CD4-positive, alpha-beta T cell (primary cell): ENCODE results near the gene CFAP100. TPM values are rescaled to one million over a fixed set of nuclear protein-coding genes. Genes with fewer than 3 reads are reported as not detected.

Experiments
- ATAC-seq: fragments of 200-7000 bp; cut with Tn5 transposase; one replicate; pipeline ENCODE4 v1.10.0; 2022; ENCODE audit warnings: mild to moderate bottlenecking; ENCODE audit not compliant: poor library complexity
- CTCF ChIA-PET: fragments of 350-600 bp; sonication (Branson Sonifier 250); formaldehyde crosslinking; loops from one replicate; lab custom pipeline; 2021; ENCODE audit warnings: antibody characterized with exemption, inconsistent platforms; lab: Charles Lee
- POLR2A ChIA-PET: fragments of 350-600 bp; sonication (Branson Sonifier 250); formaldehyde crosslinking; loops from one replicate; lab custom pipeline; 2021; ENCODE audit warnings: antibody characterized with exemption, inconsistent platforms; lab: Charles Lee
- DNase-seq, 14 experiments: peaks; one replicate each; pipeline ENCODE4 v3.0.0-alpha.2; 2013 to 2020; ENCODE audit warnings: mixed read lengths in 2 of 14
- H3K27ac ChIP-seq, 2 donors: one replicate each; pipeline versions ENCODE4 v1.5.1 to v1.7.0; 2013; ENCODE audit warnings: low read length in 2 of 2, low read depth in 1 of 2, mild to moderate bottlenecking in 1 of 2
- H3K27me3 ChIP-seq, 2 experiments: 1 replicate in 1 of 2; 2 replicates in 1 of 2; pipeline versions ENCODE4 v1.6.1 to v1.7.0; 2013; ENCODE audit warnings: low read length in 2 of 2, control low read depth in 1 of 2, mild to moderate bottlenecking in 1 of 2, moderate library complexity in 1 of 2; ENCODE audit not compliant: insufficient read depth in 2 of 2, control insufficient read depth in 1 of 2
- H3K36me3 ChIP-seq: one replicate; pipeline ENCODE4 v1.6.1; 2013; ENCODE audit warnings: low read length, control low read depth; ENCODE audit not compliant: insufficient read depth
- H3K4me1 ChIP-seq: one replicate; pipeline ENCODE4 v1.6.1; 2013; ENCODE audit warnings: low read length, control low read depth; ENCODE audit not compliant: insufficient read depth
- H3K4me3 ChIP-seq: one replicate; pipeline ENCODE4 v1.5.1; 2013; ENCODE audit warnings: mild to moderate bottlenecking, low read length, moderate library complexity
- H3K9me3 ChIP-seq, 2 experiments: 1 replicate in 1 of 2; 2 replicates in 1 of 2; pipeline versions ENCODE4 v1.6.1 to v1.7.0; 2013; ENCODE audit warnings: low read length in 2 of 2, mild to moderate bottlenecking in 2 of 2, control low read depth in 1 of 2, moderate library complexity in 1 of 2; ENCODE audit not compliant: control insufficient read depth in 1 of 2, insufficient read depth in 1 of 2
- H3K27ac Mint-ChIP-seq: one replicate; pipeline ENCODE4 v1.8.0; 2020; ENCODE audit warnings: mixed read lengths
- H3K27me3 Mint-ChIP-seq: one replicate; pipeline ENCODE4 v1.8.0; 2021; ENCODE audit warnings: mixed read lengths
- H3K36me3 Mint-ChIP-seq: one replicate; pipeline ENCODE4 v1.8.0; 2021; ENCODE audit warnings: low read depth, mixed read lengths
- H3K4me1 Mint-ChIP-seq: one replicate; pipeline ENCODE4 v1.8.0; 2021; ENCODE audit warnings: low read depth, mixed read lengths
- H3K4me3 Mint-ChIP-seq: one replicate; pipeline ENCODE4 v1.8.0; 2020; ENCODE audit warnings: mild to moderate bottlenecking, mixed read lengths
- H3K9me3 Mint-ChIP-seq: one replicate; pipeline ENCODE4 v1.8.0; 2020; ENCODE audit warnings: mixed read lengths
- CTCF ChIP-seq: fragments of 200-600 bp; IDR thresholded peaks from one replicate; pipeline ENCODE4 v1.8.0; 2022; ENCODE audit warnings: antibody characterized with exemption, mild to moderate bottlenecking
- intact Hi-C, 2 experiments: fragments of 100-400 bp; cut with DNase I in 1 of 2; cut with micrococcal nuclease in 1 of 2; formaldehyde crosslinking; loops; one replicate each; pipeline versions ENCODE4 v1.15.1 to v1.9.0; 2023 to 2025; cut with DNase I, micrococcal nuclease
- total RNA-seq, 174 experiments: library from RNA in 2 of 174; stranded (reverse) in 2 of 174; gene quantifications; one replicate each; pipeline ENCODE4 v1.2.3 and lab custom pipeline; 2021 to 2026

CFAP100 gene
- total RNA-seq, 2 experiments from 2014 or later = not detected

GRCh38 chr3:126438746-126439145, 44.0 kb downstream of the CFAP100 start:
- no peak overlapping the region for H3K4me3 ChIP-seq
- H3K9me3 ChIP-seq = no peaks in the 10 kb centered on the region
- Mint-ChIP-seq H3K4me3 (no peak overlapping the region), H3K27ac (no peak overlapping the region), H3K9me3 (no peaks in the 10 kb centered on the region), H3K36me3 (peaks cover 81% of the 10 kb centered on the region), H3K4me1 (no peaks in the 10 kb centered on the region), H3K27me3 (no peaks in the 10 kb centered on the region)
- H3K27me3 ChIP-seq = no peaks in the 10 kb centered on the region
- peak in 1 of 14 experiments; percentile 2 for DNase-seq
- ATAC-seq = no peak
- no peak for TF ChIP-seq CTCF
- H3K36me3 ChIP-seq = peaks cover 65% of the 10 kb centered on the region
- no peaks in the 10 kb centered on the region for H3K4me1 ChIP-seq
- intact Hi-C loops = no loop called here
- ChIA-PET POLR2A (no interaction called here), CTCF (no interaction called here)
- no peak overlapping the region for H3K27ac ChIP-seq

GRCh38 chr3:126439346-126439967, 44.7 kb downstream of the CFAP100 start:
- Histone ChIP-seq H3K4me1 (no peaks in the 10 kb centered on the region), H3K9me3 (no peaks in the 10 kb centered on the region), H3K4me3 (no peak overlapping the region), H3K27ac (no peak overlapping the region), H3K36me3 (peaks cover 65% of the 10 kb centered on the region), H3K27me3 (no peaks in the 10 kb centered on the region)
- peak in 1 of 14 experiments; percentile 6 for DNase-seq
- peaks cover 76% of the 10 kb centered on the region for H3K36me3 Mint-ChIP-seq
- H3K27ac Mint-ChIP-seq = no peak overlapping the region
- H3K27me3 Mint-ChIP-seq = no peaks in the 10 kb centered on the region
- no peak for ATAC-seq
- CTCF ChIA-PET = no interaction called here
- TF ChIP-seq CTCF = no peak
- no peaks in the 10 kb centered on the region for H3K4me1 Mint-ChIP-seq
- no peaks in the 10 kb centered on the region for H3K9me3 Mint-ChIP-seq
- intact Hi-C loops = no loop called here
- H3K4me3 Mint-ChIP-seq = no peak overlapping the region
- POLR2A ChIA-PET = no interaction called here

GRCh38 chr3:126439968-126440708, 45.4 kb downstream of the CFAP100 start:
- no peak overlapping the region for H3K27ac Mint-ChIP-seq
- intact Hi-C loops = no loop called here
- Histone ChIP-seq H3K36me3 (peaks cover 65% of the 10 kb centered on the region), H3K27me3 (no peaks in the 10 kb centered on the region), H3K27ac (no peak overlapping the region), H3K9me3 (no peaks in the 10 kb centered on the region), H3K4me3 (no peak overlapping the region), H3K4me1 (no peaks in the 10 kb centered on the region)
- H3K27me3 Mint-ChIP-seq = no peaks in the 10 kb centered on the region
- CTCF ChIA-PET = no interaction called here
- POLR2A ChIA-PET = no interaction called here
- H3K36me3 Mint-ChIP-seq = peaks cover 69% of the 10 kb centered on the region
- DNase-seq (peak in 1 of 14 experiments; percentile 6), ATAC-seq (no peak)
- H3K4me3 Mint-ChIP-seq = no peak overlapping the region
- H3K9me3 Mint-ChIP-seq = no peaks in the 10 kb centered on the region
- no peak for TF ChIP-seq CTCF
- no peaks in the 10 kb centered on the region for H3K4me1 Mint-ChIP-seq
